Germinal center (tissue), 1 donor: Measurements from ENCODE around the gene C11orf68.
"Not testable (repeated sequence)": the region's sequence is repeated elsewhere in the genome, so short reads cannot be mapped to it uniquely, and the experiment has no call there.

Experiments
- DNase-seq: peaks from one replicate; pipeline ENCODE4 v3.0.0; 2012; ENCODE audit warnings: mixed read lengths, low spot score

C11orf68 gene

GRCh38 chr11:65918211-65919140 is at the start of gene C11orf68:
C11orf68 (minus strand) TSS chr11:65919062; CDS start chr11:65919031, 31 bp downstream.
- DNase-seq: no peak

GRCh38 chr11:65967329-65967934 is 48.6 kb upstream of the C11orf68 start:
- no peak for DNase-seq

- DNase-seq: no peak
These were observed 47.3 kb upstream of the C11orf68 start for GRCh38 chr11:65965986-65966762.

GRCh38 chr11:65964906-65965305 is 46.0 kb upstream of the C11orf68 start:
- no peak for DNase-seq

- DNase-seq: no peak
These were observed 43.3 kb upstream of the C11orf68 start for GRCh38 chr11:65962141-65962564.

GRCh38 chr11:65961267-65962140 is 42.6 kb upstream of the C11orf68 start, which contains the start of gene SART1:
SART1 (plus strand) TSS chr11:65961734; CDS start chr11:65961781, 47 bp downstream.
- DNase-seq: peak; percentile 98

- DNase-seq: no peak
These were observed 42.0 kb upstream of the C11orf68 start for GRCh38 chr11:65960824-65961266.

GRCh38 chr11:65958774-65959420 is 40.0 kb upstream of the C11orf68 start:
- no peak for DNase-seq

- DNase-seq: no peak
These were observed 39.4 kb upstream of the C11orf68 start for GRCh38 chr11:65958291-65958690.

GRCh38 chr11:65954771-65955170 is 35.9 kb upstream of the C11orf68 start:
- no peak for DNase-seq

GRCh38 chr11:65953471-65953870 is 34.6 kb upstream of the C11orf68 start:
- DNase-seq: no peak

GRCh38 chr11:65952052-65952521 is 33.2 kb upstream of the C11orf68 start:
- no peak for DNase-seq

- not testable (repeated sequence) for DNase-seq
These were observed 32.8 kb upstream of the C11orf68 start for GRCh38 chr11:65951641-65952040.

- not testable (repeated sequence) for DNase-seq
These were observed 31.8 kb upstream of the C11orf68 start for GRCh38 chr11:65950711-65951110.

GRCh38 chr11:65947603-65948125 is 28.8 kb upstream of the C11orf68 start:
- no peak for DNase-seq

GRCh38 chr11:65947133-65947532 is 28.3 kb upstream of the C11orf68 start:
- no peak for DNase-seq

GRCh38 chr11:65946655-65947054 is 27.8 kb upstream of the C11orf68 start:
- DNase-seq: no peak

- no peak for DNase-seq
These were observed 27.2 kb upstream of the C11orf68 start for GRCh38 chr11:65945941-65946558.

- DNase-seq: no peak
These were observed 26.6 kb upstream of the C11orf68 start, which contains the start of gene TSGA10IP for GRCh38 chr11:65945430-65945911. TSGA10IP (plus strand) TSS chr11:65945480; CDS start chr11:65945676, 196 bp downstream.
